Large intestine (tissue), 3 donors: ENCODE data around the gene GRID1. TPM values are rescaled to one million over a fixed set of nuclear protein-coding genes. Genes with fewer than 3 reads are reported as not detected.

ENCODE experiments used
- DNase-seq, 2 donors: peaks; one replicate each; pipeline versions ENCODE4 v3.0.0 to v3.0.0-alpha.2; 2013
- H3K27ac ChIP-seq: one replicate; pipeline ENCODE4 v1.5.1; 2013; ENCODE audit warnings: low read length
- H3K27me3 ChIP-seq: 2 replicates; pipeline ENCODE4 v1.6.1; 2013; ENCODE audit warnings: low read length; ENCODE audit not compliant: control insufficient read depth, insufficient read depth
- H3K36me3 ChIP-seq: 2 replicates; pipeline ENCODE4 v1.6.1; 2013; ENCODE audit warnings: low read length; ENCODE audit not compliant: control insufficient read depth, insufficient read depth
- H3K4me1 ChIP-seq: one replicate; pipeline ENCODE4 v1.6.1; 2013; ENCODE audit warnings: low read length; ENCODE audit not compliant: control insufficient read depth, insufficient read depth
- H3K4me3 ChIP-seq: one replicate; pipeline ENCODE4 v1.5.1; 2013; ENCODE audit warnings: low read length
- H3K9me3 ChIP-seq: one replicate; pipeline ENCODE4 v1.6.1; 2013; ENCODE audit warnings: mild to moderate bottlenecking, low read depth, low read length, moderate library complexity; ENCODE audit not compliant: control insufficient read depth
- WGBS: methylation state at CpG from one replicate; pipeline ENCODE4 v1.1.5; 2013; ENCODE audit warnings: low lambda C conversion rate; ENCODE audit not compliant: insufficient coverage; 5-methylcytosine and 5-hydroxymethylcytosine counted together
- polyA plus RNA-seq: library from polyadenylated mRNA; unstranded; fragments of 120-200 nt; gene quantifications from one replicate; pipeline ENCODE4 v1.2.1, GENCODE V29; 2013

The GRID1 gene
- polyA plus RNA-seq, 1 donor = 1.7 TPM

DNA sequence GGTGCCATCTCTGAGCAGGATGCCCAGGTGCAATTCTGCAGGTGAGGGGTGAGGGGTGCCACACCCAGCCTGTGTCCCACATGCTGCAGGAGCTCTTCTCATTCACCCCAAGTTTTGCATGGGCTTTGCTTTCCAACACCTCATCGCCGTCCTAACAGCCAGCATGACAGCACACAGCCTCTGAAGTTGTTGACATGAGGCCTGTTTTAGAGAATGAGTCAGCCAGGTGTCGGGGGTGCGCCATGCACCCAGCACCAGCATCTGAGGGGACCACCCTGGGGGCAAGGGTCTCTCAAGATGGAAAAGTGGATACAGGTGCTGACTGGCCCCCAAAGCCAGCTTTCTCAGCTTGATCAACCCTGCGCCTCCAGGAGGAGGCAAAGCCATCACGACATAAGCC lies 146.0 kb downstream of the GRID1 start:
- WGBS = no CpG with 5 or more reads among the region's 6 CpGs
- DNase-seq = no peak

GRCh38 chr10:86219271-86219670 lies 147.3 kb downstream of the GRID1 start:
- H3K27ac ChIP-seq = no peak overlapping the region

More for the DNA sequence above, 146.0 kb downstream of the GRID1 start:
- Histone ChIP-seq H3K4me1 (no peaks in the 10 kb centered on the region), H3K36me3 (no peaks in the 10 kb centered on the region), H3K9me3 (no peaks in the 10 kb centered on the region), H3K4me3 (no peak overlapping the region), H3K27me3 (no peaks in the 10 kb centered on the region), H3K27ac (no peak overlapping the region)

GRCh38 chr10:86218842-86219241 lies 147.8 kb downstream of the GRID1 start:
- H3K27ac ChIP-seq = no peak overlapping the region
- H3K4me1 ChIP-seq = no peaks in the 10 kb centered on the region
- H3K9me3 ChIP-seq = no peaks in the 10 kb centered on the region
- WGBS = no CpG with 5 or more reads among the region's 5 CpGs
- H3K36me3 ChIP-seq = no peaks in the 10 kb centered on the region
- no peaks in the 10 kb centered on the region for H3K27me3 ChIP-seq
- H3K4me3 ChIP-seq = no peak overlapping the region
- DNase-seq = no peak

More at GRCh38 chr10:86219271-86219670, 147.3 kb downstream of the GRID1 start:
- Histone ChIP-seq H3K36me3 (no peaks in the 10 kb centered on the region), H3K27me3 (no peaks in the 10 kb centered on the region), H3K4me1 (no peaks in the 10 kb centered on the region), H3K9me3 (no peaks in the 10 kb centered on the region), H3K4me3 (no peak overlapping the region)
- WGBS = no CpG with 5 or more reads among the region's 8 CpGs
- no peak for DNase-seq

- no CpG with 5 or more reads among the region's 4 CpGs for WGBS
- Histone ChIP-seq H3K4me3 (no peak overlapping the region), H3K9me3 (no peaks in the 10 kb centered on the region), H3K4me1 (no peaks in the 10 kb centered on the region), H3K27me3 (no peaks in the 10 kb centered on the region), H3K27ac (no peak overlapping the region), H3K36me3 (no peaks in the 10 kb centered on the region)
- DNase-seq = no peak
Measured at GRCh38 chr10:86218160-86218559, 148.4 kb downstream of the GRID1 start.

GRCh38 chr10:86217371-86218080 lies 149.1 kb downstream of the GRID1 start:
- no peak for DNase-seq
- H3K4me3 ChIP-seq = no peak overlapping the region
- WGBS = 88% methylated on average over 2 of the region's 10 CpGs
- no peaks in the 10 kb centered on the region for H3K27me3 ChIP-seq
- H3K9me3 ChIP-seq = no peaks in the 10 kb centered on the region
- no peaks in the 10 kb centered on the region for H3K36me3 ChIP-seq
- H3K27ac ChIP-seq = no peak overlapping the region
- H3K4me1 ChIP-seq = no peaks in the 10 kb centered on the region

GRCh38 chr10:86216886-86217285 lies 149.7 kb downstream of the GRID1 start:
- WGBS = no CpG with 5 or more reads among the region's 1 CpG
- H3K36me3 ChIP-seq = no peaks in the 10 kb centered on the region
- no peak overlapping the region for H3K4me3 ChIP-seq
- DNase-seq = no peak
- H3K27ac ChIP-seq = no peak overlapping the region
- no peaks in the 10 kb centered on the region for H3K9me3 ChIP-seq
- no peaks in the 10 kb centered on the region for H3K27me3 ChIP-seq
- H3K4me1 ChIP-seq = no peaks in the 10 kb centered on the region

- Histone ChIP-seq H3K9me3 (no peaks in the 10 kb centered on the region), H3K27ac (no peak overlapping the region), H3K27me3 (no peaks in the 10 kb centered on the region), H3K36me3 (no peaks in the 10 kb centered on the region), H3K4me1 (no peaks in the 10 kb centered on the region), H3K4me3 (no peak overlapping the region)
- 90% methylated on average over 2 of the region's 5 CpGs for WGBS
- DNase-seq = no peak
Measured at GRCh38 chr10:86215712-86216111, 150.9 kb downstream of the GRID1 start.

DNA sequence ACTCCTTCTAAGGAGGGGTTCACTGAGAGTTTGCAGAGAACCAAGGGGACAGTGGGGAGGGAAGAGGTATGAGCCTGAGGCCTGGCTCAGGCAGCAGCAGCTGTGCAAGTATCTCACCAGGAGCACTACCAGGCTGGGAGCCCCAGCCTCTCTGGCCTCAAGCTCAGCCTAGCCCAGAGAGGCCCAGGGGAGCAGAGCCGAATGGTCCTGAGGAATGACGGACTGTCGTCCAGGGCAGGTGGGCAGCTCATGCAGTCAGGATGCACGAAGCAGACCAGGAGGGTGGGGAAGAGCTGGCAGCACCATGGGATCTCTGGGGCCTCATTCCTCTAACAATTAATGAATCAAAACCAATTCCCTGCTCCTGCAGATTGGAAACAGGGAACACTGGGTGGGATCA lies 151.5 kb downstream of the GRID1 start:
- no peak overlapping the region for H3K27ac ChIP-seq
- no peak for DNase-seq
- H3K27me3 ChIP-seq = no peaks in the 10 kb centered on the region
- H3K4me3 ChIP-seq = no peak overlapping the region
- no peaks in the 10 kb centered on the region for H3K9me3 ChIP-seq
- no peaks in the 10 kb centered on the region for H3K36me3 ChIP-seq
- H3K4me1 ChIP-seq = no peaks in the 10 kb centered on the region
- no CpG with 5 or more reads among the region's 4 CpGs for WGBS

DNA sequence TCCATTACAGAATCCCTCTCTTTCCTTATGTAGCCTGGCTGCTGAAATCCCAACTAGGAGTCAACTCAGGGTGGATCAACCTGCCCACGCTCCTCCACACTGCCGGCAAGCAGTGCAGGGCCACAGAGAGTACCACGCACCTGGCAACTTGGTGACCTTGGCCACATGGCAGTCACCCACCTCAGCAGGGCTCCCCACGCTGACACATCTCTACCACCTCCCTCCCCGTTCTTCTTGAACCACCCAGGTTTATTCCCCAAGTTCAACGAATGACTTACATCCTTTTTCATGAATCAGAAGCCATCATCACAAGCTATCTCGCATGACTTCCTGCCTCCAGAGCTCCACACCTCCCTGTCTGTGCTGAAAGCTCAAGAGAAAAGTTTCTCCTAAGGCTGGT lies 153.4 kb downstream of the GRID1 start:
- no peaks in the 10 kb centered on the region for H3K36me3 ChIP-seq
- H3K9me3 ChIP-seq = no peaks in the 10 kb centered on the region
- H3K4me1 ChIP-seq = no peaks in the 10 kb centered on the region
- H3K27me3 ChIP-seq = no peaks in the 10 kb centered on the region
- no peak overlapping the region for H3K27ac ChIP-seq
- no CpG with 5 or more reads among the region's 7 CpGs for WGBS
- DNase-seq = no peak
- no peak overlapping the region for H3K4me3 ChIP-seq

GRCh38 chr10:86212391-86212700 lies 154.2 kb downstream of the GRID1 start:
- no peak for DNase-seq
- Histone ChIP-seq H3K27ac (no peak overlapping the region), H3K36me3 (no peaks in the 10 kb centered on the region), H3K9me3 (no peaks in the 10 kb centered on the region), H3K27me3 (no peaks in the 10 kb centered on the region), H3K4me1 (no peaks in the 10 kb centered on the region), H3K4me3 (no peak overlapping the region)
- no CpG with 5 or more reads among the region's 6 CpGs for WGBS

- H3K4me3 ChIP-seq = no peak overlapping the region
- no CpG with 5 or more reads among the region's 8 CpGs for WGBS
- H3K27me3 ChIP-seq = no peaks in the 10 kb centered on the region
- no peaks in the 10 kb centered on the region for H3K9me3 ChIP-seq
- H3K36me3 ChIP-seq = no peaks in the 10 kb centered on the region
- H3K27ac ChIP-seq = no peak overlapping the region
- H3K4me1 ChIP-seq = no peaks in the 10 kb centered on the region
- DNase-seq = no peak
Measured at GRCh38 chr10:86211691-86212390, 154.8 kb downstream of the GRID1 start.
